NT2/D1 (cell line): ENCODE measurements around the gene LAPTM5.

Source experiments
- SUZ12 ChIP-seq: IDR thresholded peaks from 2 replicates; pipeline ENCODE4 v1.6.1; 2011; ENCODE audit not compliant: insufficient read length, insufficient read depth; ENCODE audit errors: extremely low read depth
- YY1 ChIP-seq: IDR thresholded peaks from 2 replicates; pipeline ENCODE4 v1.6.1; 2011; ENCODE audit not compliant: insufficient read length, insufficient read depth
- ZNF274 ChIP-seq: IDR thresholded peaks from 2 replicates; pipeline ENCODE4 v1.6.1; 2011; ENCODE audit warnings: mild to moderate bottlenecking, low read depth, low read length

DNA sequence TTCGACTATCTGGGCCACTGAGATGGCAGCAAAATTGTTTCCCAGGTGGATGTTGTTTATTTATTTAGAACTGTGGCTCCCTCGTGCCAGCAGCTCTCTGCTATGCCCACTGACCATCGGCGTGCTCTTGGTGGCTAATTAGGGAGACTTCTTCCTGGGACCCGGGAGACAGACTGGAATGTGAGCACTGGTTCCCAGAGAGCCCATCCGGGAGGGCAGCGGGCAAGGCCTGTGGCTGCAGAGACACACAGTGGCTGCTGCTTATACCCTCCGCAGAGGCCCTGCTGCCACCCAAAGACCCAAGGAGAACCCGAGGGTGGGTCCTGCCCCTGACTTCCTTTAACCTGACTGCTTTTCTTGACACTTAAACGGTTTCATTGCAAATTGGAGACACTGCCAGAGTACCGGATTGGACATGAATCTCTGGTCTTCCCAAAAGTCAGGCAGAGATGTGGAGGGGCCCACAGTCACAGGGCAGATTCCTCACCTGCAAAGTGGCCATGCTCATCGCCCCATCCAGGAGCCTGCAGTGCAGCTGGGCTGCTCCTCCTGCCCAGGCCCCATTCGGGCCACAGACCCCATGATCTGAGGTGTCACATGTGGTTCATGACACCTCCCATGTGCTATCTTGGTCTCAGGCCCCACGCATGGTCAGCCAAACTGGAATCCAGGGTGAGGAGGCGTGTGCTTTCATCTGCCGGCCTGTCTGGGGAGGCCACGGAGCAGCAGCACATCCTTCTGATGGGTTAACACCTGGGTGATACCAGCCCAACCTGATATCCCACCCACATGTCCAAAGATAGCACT is 28.5 kb downstream of the LAPTM5 start:
- TF ChIP-seq YY1: no peak
- no peak for TF ChIP-seq SUZ12
- TF ChIP-seq ZNF274: no peak
